Measurements from ENCODE around the gene HEXA.

DNA sequence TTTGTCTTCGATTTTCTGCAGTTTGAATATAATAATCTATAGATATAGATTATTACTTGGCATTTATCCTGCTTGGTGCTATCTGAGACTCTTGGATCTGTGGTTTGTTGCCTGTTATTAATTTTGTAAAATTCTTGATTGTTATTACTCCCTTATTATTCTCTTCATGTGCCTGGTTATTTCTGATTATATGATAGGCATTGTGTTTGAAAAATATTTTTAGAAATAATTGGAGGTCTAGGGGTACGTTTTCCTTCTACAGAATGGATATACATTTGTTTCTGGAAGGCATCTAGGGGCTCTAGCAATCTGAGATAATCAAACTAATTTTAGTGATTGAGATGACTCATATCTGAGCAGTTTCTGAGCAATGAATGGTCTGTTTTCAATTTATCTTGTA lies 41.0 kb downstream of the HEXA start:
- TF ChIP-seq POLR2A (IDR thresholded peaks at IDR 0.05): no peak
- TF ChIP-seq, protein P1, sequence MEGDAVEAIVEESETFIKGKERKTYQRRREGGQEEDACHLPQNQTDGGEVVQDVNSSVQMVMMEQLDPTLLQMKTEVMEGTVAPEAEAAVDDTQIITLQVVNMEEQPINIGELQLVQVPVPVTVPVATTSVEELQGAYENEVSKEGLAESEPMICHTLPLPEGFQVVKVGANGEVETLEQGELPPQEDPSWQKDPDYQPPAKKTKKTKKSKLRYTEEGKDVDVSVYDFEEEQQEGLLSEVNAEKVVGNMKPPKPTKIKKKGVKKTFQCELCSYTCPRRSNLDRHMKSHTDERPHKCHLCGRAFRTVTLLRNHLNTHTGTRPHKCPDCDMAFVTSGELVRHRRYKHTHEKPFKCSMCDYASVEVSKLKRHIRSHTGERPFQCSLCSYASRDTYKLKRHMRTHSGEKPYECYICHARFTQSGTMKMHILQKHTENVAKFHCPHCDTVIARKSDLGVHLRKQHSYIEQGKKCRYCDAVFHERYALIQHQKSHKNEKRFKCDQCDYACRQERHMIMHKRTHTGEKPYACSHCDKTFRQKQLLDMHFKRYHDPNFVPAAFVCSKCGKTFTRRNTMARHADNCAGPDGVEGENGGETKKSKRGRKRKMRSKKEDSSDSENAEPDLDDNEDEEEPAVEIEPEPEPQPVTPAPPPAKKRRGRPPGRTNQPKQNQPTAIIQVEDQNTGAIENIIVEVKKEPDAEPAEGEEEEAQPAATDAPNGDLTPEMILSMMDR (IDR thresholded peaks at IDR 0.05): no peak
